Measurements from ENCODE around the gene PDGFD. TPM values are rescaled to one million over a fixed set of nuclear protein-coding genes. Genes with fewer than 3 reads are reported as not detected.

Gene PDGFD
- total RNA-seq, 4 donors from 2014 or later = 16.1 to 108 (median 36.0) TPM

DNA sequence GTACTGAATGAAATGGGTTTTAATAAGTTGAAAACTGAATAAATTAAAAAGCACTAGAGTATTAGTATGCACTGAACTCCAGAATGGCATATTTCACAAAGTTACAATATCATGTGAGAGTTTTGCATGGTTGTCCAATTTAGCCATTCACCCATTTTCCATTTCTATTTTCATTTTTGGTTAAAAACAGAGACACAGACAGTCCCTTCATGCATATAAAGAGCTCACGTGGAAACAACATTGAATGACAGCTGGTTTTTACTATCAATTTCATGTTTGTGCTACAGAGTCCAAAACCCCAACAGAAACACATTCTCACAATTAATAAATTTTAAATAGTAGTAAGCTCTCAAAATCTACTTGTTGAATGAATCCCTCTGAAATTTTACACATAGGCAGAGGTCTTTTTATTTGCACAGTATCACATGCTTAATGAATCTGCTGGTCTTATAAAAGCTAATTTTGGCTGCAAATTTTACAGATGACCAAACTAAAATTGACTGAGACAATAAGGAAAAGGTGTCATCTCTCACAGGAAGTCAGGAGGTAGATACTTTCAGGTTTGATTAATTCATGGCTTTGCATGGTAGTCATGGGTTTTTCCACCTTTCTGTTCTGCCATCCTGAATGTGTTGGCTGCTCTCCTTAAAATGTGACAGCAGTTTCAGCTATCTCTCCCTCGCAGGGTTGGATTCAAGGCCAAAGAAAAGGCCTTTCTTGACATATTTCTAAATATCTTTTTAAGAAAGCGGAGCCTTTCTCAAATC lies 148.1 kb downstream of the PDGFD start:
- 85 to 87% methylated on average over 3 of the region's 3 CpGs for WGBS, 2 donors
- intact Hi-C loops (cut with DNase I) = no loop called here
- no peaks in the 10 kb centered on the region for H3K27me3 ChIP-seq
- no peaks in the 10 kb centered on the region for H3K9me3 ChIP-seq
- no peak overlapping the region for H3K4me3 ChIP-seq (replicated peaks in 1 of 3)
- no peak overlapping the region for H3K27ac ChIP-seq
- no peaks in the 10 kb centered on the region for H3K36me3 ChIP-seq
- H3K4me1 ChIP-seq = no peaks in the 10 kb centered on the region
- TF ChIP-seq CTCF (IDR thresholded peaks at IDR 0.05) = no peak
- no peak for TF ChIP-seq POLR2A (IDR thresholded peaks at IDR 0.05)
- no peak for DNase-seq

DNA sequence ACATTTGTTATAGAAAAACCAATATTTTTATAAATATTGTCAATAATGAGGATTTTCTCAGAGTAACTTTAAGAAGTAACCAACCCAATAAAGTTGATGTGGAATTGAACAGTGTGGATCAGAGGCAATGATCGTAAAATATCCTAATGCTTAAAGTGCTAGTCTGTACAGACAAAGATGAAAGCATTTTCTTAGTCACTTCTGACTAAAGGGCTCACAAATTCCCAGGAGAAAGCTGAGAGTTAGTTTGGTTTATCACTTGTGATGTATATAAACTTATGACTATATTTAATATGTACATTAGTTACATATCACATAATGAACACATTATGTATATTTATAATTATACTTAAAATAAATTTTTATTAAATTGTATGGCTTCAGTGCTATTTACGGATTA lies 152.9 kb downstream of the PDGFD start:
- Histone ChIP-seq H3K27me3 (no peaks in the 10 kb centered on the region), H3K4me3 (replicated peaks in 1 of 3) (no peak overlapping the region), H3K27ac (no peak overlapping the region), H3K4me1 (no peaks in the 10 kb centered on the region), H3K9me3 (no peaks in the 10 kb centered on the region), H3K36me3 (no peaks in the 10 kb centered on the region)
- 89 to 92% methylated on average over 2 of the region's 2 CpGs for WGBS, 2 donors
- DNase-seq = no peak
- TF ChIP-seq CTCF (IDR thresholded peaks at IDR 0.05) = no peak
- no peak for TF ChIP-seq POLR2A (IDR thresholded peaks at IDR 0.05)
- intact Hi-C loops (cut with DNase I) = no loop called here

DNA sequence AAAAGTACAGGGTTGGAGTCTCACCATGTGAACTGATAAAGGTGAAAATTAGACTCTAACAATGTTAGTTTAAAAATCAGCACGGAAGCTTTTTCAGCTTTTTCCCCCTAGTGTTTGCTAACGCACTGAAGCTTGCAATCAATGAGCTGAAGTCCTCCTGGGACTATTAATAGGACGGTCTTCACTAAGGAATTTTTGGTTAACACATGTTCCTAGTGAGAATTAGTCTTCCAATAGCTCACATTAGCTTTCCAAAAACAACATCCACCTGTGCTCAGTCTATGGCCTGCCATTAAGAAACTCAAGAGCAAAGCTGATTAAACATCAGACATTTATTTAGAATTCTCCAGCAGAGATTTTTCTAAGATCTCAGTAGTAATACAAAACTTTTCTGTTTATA lies 154.2 kb downstream of the PDGFD start:
- TF ChIP-seq CTCF (IDR thresholded peaks at IDR 0.05) (no peak), POLR2A (IDR thresholded peaks at IDR 0.05) (no peak)
- no peaks in the 10 kb centered on the region for H3K4me1 ChIP-seq
- H3K27me3 ChIP-seq = no peaks in the 10 kb centered on the region
- no peaks in the 10 kb centered on the region for H3K9me3 ChIP-seq
- WGBS, 2 donors = 33 to 37% methylated on average over 3 of the region's 3 CpGs
- H3K27ac ChIP-seq = no peak overlapping the region
- DNase-seq = no peak
- intact Hi-C loops (cut with DNase I) = no loop called here
- H3K4me3 ChIP-seq (replicated peaks in 1 of 3) = no peak overlapping the region
- H3K36me3 ChIP-seq = no peaks in the 10 kb centered on the region

- TF ChIP-seq CTCF (IDR thresholded peaks at IDR 0.05) (no peak), POLR2A (IDR thresholded peaks at IDR 0.05) (no peak)
- intact Hi-C loops (cut with DNase I) = no loop called here
These were observed 158.6 kb downstream of the PDGFD start for GRCh38 chr11:104005234-104005855.

GRCh38 chr11:104003491-104003890 lies 160.5 kb downstream of the PDGFD start:
- no peaks in the 10 kb centered on the region for H3K27me3 ChIP-seq
- no peak for DNase-seq
- no peaks in the 10 kb centered on the region for H3K4me1 ChIP-seq
- no peaks in the 10 kb centered on the region for H3K36me3 ChIP-seq
- TF ChIP-seq POLR2A (IDR thresholded peaks at IDR 0.05) = no peak
- TF ChIP-seq CTCF (IDR thresholded peaks at IDR 0.05) = no peak
- no peak overlapping the region for H3K4me3 ChIP-seq (replicated peaks in 1 of 3)
- intact Hi-C loops (cut with DNase I) = no loop called here
- H3K9me3 ChIP-seq = no peaks in the 10 kb centered on the region
- H3K27ac ChIP-seq = no peak overlapping the region

More at GRCh38 chr11:104005234-104005855, 158.6 kb downstream of the PDGFD start:
- Histone ChIP-seq H3K36me3 (no peaks in the 10 kb centered on the region), H3K4me1 (no peaks in the 10 kb centered on the region), H3K4me3 (replicated peaks in 1 of 3) (no peak overlapping the region), H3K27ac (no peak overlapping the region), H3K9me3 (no peaks in the 10 kb centered on the region), H3K27me3 (no peaks in the 10 kb centered on the region)
- 21 to 53% methylated on average over 2 of the region's 2 CpGs for WGBS, 2 donors
- no peak for DNase-seq

All from thyroid gland (tissue), 4 donors.